Tibial nerve (tissue), 3 donors: ENCODE data around the gene ZNF644.
"Not testable (repeated sequence)": the region's sequence is repeated elsewhere in the genome, so short reads cannot be mapped to it uniquely, and the experiment has no call there.

Experiments
- POLR2A ChIP-seq, 2 donors: fragments of 450-650 bp; IDR thresholded peaks; one replicate each; pipeline ENCODE4 v1.6.1; 2017; ENCODE audit warnings: antibody characterized with exemption in 2 of 2, mild to moderate bottlenecking in 2 of 2, moderate library complexity in 2 of 2
- TF ChIP-seq, protein P1 (sequence below), 5 experiments: fragments of 200-600 bp in 3 of 5; fragments of 450-650 bp in 2 of 5; sonication (generic) in 3 of 5; IDR thresholded peaks; one replicate each; pipeline ENCODE4 v1.5.1; 2016 to 2019; ENCODE audit warnings: antibody characterized with exemption in 5 of 5, mild to moderate bottlenecking in 3 of 5, moderate library complexity in 2 of 5

DNA sequence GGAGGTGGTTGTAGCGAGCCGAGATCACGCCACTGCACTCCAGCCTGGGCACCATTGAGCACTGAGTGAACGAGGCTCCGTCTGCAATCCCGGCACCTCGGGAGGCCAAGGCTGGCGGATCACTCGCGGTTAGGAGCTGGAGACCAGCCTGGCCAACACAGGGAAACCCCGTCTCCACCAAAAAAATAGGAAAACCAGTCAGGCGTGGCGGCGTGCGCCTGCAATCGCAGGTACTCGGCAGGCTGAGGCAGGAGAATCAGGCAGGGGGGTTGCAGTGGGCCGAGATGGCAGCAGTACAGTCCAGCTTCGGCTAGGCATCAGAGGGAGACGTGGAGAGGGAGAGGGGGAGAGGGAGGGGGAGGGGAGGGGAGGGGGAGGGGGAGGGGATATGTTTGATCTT is 129.6 kb downstream of the ZNF644 start:
- TF ChIP-seq, protein P1, sequence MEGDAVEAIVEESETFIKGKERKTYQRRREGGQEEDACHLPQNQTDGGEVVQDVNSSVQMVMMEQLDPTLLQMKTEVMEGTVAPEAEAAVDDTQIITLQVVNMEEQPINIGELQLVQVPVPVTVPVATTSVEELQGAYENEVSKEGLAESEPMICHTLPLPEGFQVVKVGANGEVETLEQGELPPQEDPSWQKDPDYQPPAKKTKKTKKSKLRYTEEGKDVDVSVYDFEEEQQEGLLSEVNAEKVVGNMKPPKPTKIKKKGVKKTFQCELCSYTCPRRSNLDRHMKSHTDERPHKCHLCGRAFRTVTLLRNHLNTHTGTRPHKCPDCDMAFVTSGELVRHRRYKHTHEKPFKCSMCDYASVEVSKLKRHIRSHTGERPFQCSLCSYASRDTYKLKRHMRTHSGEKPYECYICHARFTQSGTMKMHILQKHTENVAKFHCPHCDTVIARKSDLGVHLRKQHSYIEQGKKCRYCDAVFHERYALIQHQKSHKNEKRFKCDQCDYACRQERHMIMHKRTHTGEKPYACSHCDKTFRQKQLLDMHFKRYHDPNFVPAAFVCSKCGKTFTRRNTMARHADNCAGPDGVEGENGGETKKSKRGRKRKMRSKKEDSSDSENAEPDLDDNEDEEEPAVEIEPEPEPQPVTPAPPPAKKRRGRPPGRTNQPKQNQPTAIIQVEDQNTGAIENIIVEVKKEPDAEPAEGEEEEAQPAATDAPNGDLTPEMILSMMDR (IDR thresholded peaks at IDR 0.05) = not testable (repeated sequence)
- not testable (repeated sequence) for TF ChIP-seq POLR2A (IDR thresholded peaks at IDR 0.05)
